Endothelial cell of umbilical vein (primary cell): ENCODE results near the gene ALDH3A2. TPM values are rescaled to one million over a fixed set of nuclear protein-coding genes. Genes with fewer than 3 reads are reported as not detected.

ENCODE experiments used
- BruUV-seq: library from RNA; stranded (reverse); fragments of 400-500 nt; replicated peaks from 2 replicates; lab custom pipeline; 2021; lab: Mats Ljungman, UMichigan
- CTCF ChIA-PET: fragments of 300-600, 350-600 bp; sonication (Branson Sonifier 250); formaldehyde crosslinking; loops from one replicate; lab custom pipeline; 2021; ENCODE audit warnings: antibody characterized with exemption, inconsistent platforms; lab: Charles Lee
- POLR2A ChIA-PET: fragments of 300-600, 350-600 bp; sonication (Branson Sonifier 250); formaldehyde crosslinking; loops from one replicate; lab custom pipeline; 2021; ENCODE audit warnings: antibody characterized with exemption, inconsistent platforms; lab: Charles Lee
- DNase-seq: peaks from one replicate; pipeline ENCODE4 v3.0.0-alpha.2; 2011; ENCODE audit warnings: low read depth, low spot score
- FAIRE-seq: peaks from 2 replicates; lab custom pipeline; 2011; peaks lifted over from hg19 to GRCh38; lab: Jason Lieb, UNC
- H2AFZ ChIP-seq: 2 replicates; pipeline ENCODE4 v1.6.0; 2012; ENCODE audit warnings: low read depth, low read length, control low read depth, inconsistent platforms
- H3K27ac ChIP-seq: 2 replicates; pipeline ENCODE4 v1.5.1; 2011; ENCODE audit warnings: low read depth, mild to moderate bottlenecking, control low read depth, low read length, moderate library complexity; ENCODE audit not compliant: insufficient read depth
- H3K27me3 ChIP-seq, 2 experiments: 2 replicates each; pipeline versions ENCODE4 v1.6.0 to v1.6.1; 2011; ENCODE audit warnings: low read length in 2 of 2, mixed read lengths in 1 of 2; ENCODE audit not compliant: control insufficient read depth in 2 of 2, insufficient read depth in 2 of 2
- H3K36me3 ChIP-seq, 2 experiments: 2 replicates in 1 of 2; 3 replicates in 1 of 2; pipeline ENCODE4 v1.5.1; 2011; ENCODE audit warnings: low read length in 2 of 2, mild to moderate bottlenecking in 1 of 2, moderate library complexity in 1 of 2; ENCODE audit not compliant: control insufficient read depth in 2 of 2, insufficient read depth in 2 of 2; ENCODE audit errors: extremely low read depth in 1 of 2
- H3K4me1 ChIP-seq: 3 replicates; pipeline ENCODE4 v1.5.1; 2011; ENCODE audit warnings: mild to moderate bottlenecking, low read length; ENCODE audit not compliant: control insufficient read depth, insufficient read depth; ENCODE audit errors: extremely low read depth
- H3K4me2 ChIP-seq: 2 replicates; pipeline ENCODE4 v1.6.1; 2011; ENCODE audit warnings: low read length, control low read depth, mixed read lengths; ENCODE audit not compliant: insufficient read depth
- H3K4me3 ChIP-seq, 3 experiments: fragments of 200-600 bp in 1 of 3; sonication (generic), shearing (Covaris generic) in 1 of 3; replicated peaks in 1 of 3; 2 replicates each; pipeline ENCODE4 v1.5.1; 2011 to 2016; ENCODE audit warnings: control low read depth in 3 of 3, low read length in 3 of 3, mild to moderate bottlenecking in 2 of 3, inconsistent platforms in 1 of 3, low read depth in 1 of 3, moderate library complexity in 1 of 3; ENCODE audit not compliant: insufficient read depth in 1 of 3
- H3K79me2 ChIP-seq: 2 replicates; pipeline ENCODE4 v1.6.0; 2012; ENCODE audit warnings: low read length, inconsistent platforms; ENCODE audit not compliant: control insufficient read depth, insufficient read depth
- H3K9ac ChIP-seq: replicated peaks from 2 replicates; pipeline ENCODE3; 2011; ENCODE audit warnings: low read length, control low read depth; ENCODE audit not compliant: insufficient read depth; ENCODE audit errors: extremely low read depth
- H3K9me1 ChIP-seq: replicated peaks from 3 replicates; pipeline ENCODE4 v1.6.0; 2011; ENCODE audit warnings: mild to moderate bottlenecking, low read length; ENCODE audit not compliant: control insufficient read depth, insufficient read depth; ENCODE audit errors: extremely low read depth
- H3K9me3 ChIP-seq: replicated peaks from 2 replicates; pipeline ENCODE4 v1.5.1; 2012; ENCODE audit warnings: low read length, inconsistent platforms; ENCODE audit not compliant: control insufficient read depth, insufficient read depth
- H4K20me1 ChIP-seq: replicated peaks from 2 replicates; pipeline ENCODE3; 2011; ENCODE audit warnings: mild to moderate bottlenecking, low read length; ENCODE audit not compliant: control insufficient read depth, insufficient read depth; ENCODE audit errors: extremely low read depth
- CTCF ChIP-seq, 2 donors: IDR thresholded peaks; 1 replicate in 1 of 2; 2 replicates in 1 of 2; pipeline ENCODE4 v1.5.1; 2011; ENCODE audit warnings: low read length in 2 of 2, mild to moderate bottlenecking in 2 of 2, moderate library complexity in 2 of 2, control low read depth in 1 of 2, inconsistent platforms in 1 of 2, low read depth in 1 of 2; ENCODE audit not compliant: insufficient read depth in 1 of 2; ENCODE audit errors: extremely low read depth in 1 of 2
- EZH2 ChIP-seq: IDR thresholded peaks from 2 replicates; pipeline ENCODE4 v1.6.1; 2012; ENCODE audit warnings: borderline replicate concordance, low read depth, mild to moderate bottlenecking, moderate library complexity, low read length, inconsistent platforms; ENCODE audit not compliant: severe bottlenecking
- FOS ChIP-seq: IDR thresholded peaks from 2 replicates; pipeline ENCODE4 v1.6.1; 2011; ENCODE audit warnings: mild to moderate bottlenecking, low read length, moderate library complexity, borderline replicate concordance; ENCODE audit not compliant: insufficient read depth
- GATA2 ChIP-seq: IDR thresholded peaks from 2 replicates; pipeline ENCODE4 v1.7.0; 2011; ENCODE audit warnings: low read depth, mild to moderate bottlenecking, moderate library complexity, mixed read lengths, low read length; ENCODE audit not compliant: insufficient read length, insufficient read depth
- JUN ChIP-seq: IDR thresholded peaks from 2 replicates; pipeline ENCODE4 v1.6.1; 2011; ENCODE audit warnings: borderline replicate concordance, low read depth; ENCODE audit not compliant: insufficient read length, insufficient read depth
- MAX ChIP-seq: IDR thresholded peaks from 2 replicates; pipeline ENCODE4 v1.6.1; 2011; ENCODE audit not compliant: insufficient read depth, insufficient read length
- MYC ChIP-seq: IDR thresholded peaks from one replicate; pipeline ENCODE4 v1.6.1; 2011; ENCODE audit warnings: mild to moderate bottlenecking, low read depth, low read length
- POLR2A ChIP-seq: IDR thresholded peaks from 2 replicates; pipeline ENCODE4 v1.6.1; 2012; ENCODE audit warnings: low read depth, mild to moderate bottlenecking, control low read depth, low read length
- POLR2AphosphoS5 ChIP-seq: IDR thresholded peaks from 2 replicates; pipeline ENCODE4 v1.6.1; 2012; ENCODE audit warnings: low read depth, mild to moderate bottlenecking, control low read depth, low read length, moderate library complexity; ENCODE audit not compliant: insufficient read depth
- dilution Hi-C: fragments of 300-500 bp; cut with MboI; formaldehyde crosslinking; loops from one replicate; pipeline ENCODE4 v1.15.0; 2019; ENCODE audit warnings: low sequenced_read_pairs; ENCODE audit not compliant: extremely low pct_ligation_motif_present
- intact Hi-C: fragments of 100-400 bp; cut with micrococcal nuclease; formaldehyde crosslinking; loops from one replicate; pipeline ENCODE4 v1.10.0; 2022
- polyA plus RNA-seq, 4 experiments: library from polyadenylated mRNA; depleted of rRNA in 3 of 4; stranded (reverse) in 3 of 4; unstranded in 1 of 4; fragments of >200 nt; gene quantifications; 2 replicates each; pipeline versions ENCODE4 v1.2.1 to v1.2.3, GENCODE V29; 2011 to 2012; ENCODE audit warnings: missing spikeins in 1 of 4
- total RNA-seq: library from RNA; stranded (reverse); gene quantifications from 2 replicates; pipeline ENCODE4 v1.2.3, GENCODE V29; 2021

The ALDH3A2 gene
- total and polyA plus RNA-seq, 2 donors (not counting 3 experiments of a cell fraction or from before 2014, with no cell fraction given), result 16.7 to 36.5 TPM

- H3K9me3 ChIP-seq, result no peaks in the 10 kb centered on the region
- no peaks in the 10 kb centered on the region for H3K36me3 ChIP-seq
- POLR2A ChIA-PET, result no interaction called here
- CTCF ChIA-PET, result no interaction called here
- no peak overlapping the region for H2AFZ ChIP-seq
- no peaks in the 10 kb centered on the region for H3K79me2 ChIP-seq
- no peak for DNase-seq
- no peak for FAIRE-seq
- intact Hi-C loops, result no loop called here
- H3K4me1 ChIP-seq, result no peaks in the 10 kb centered on the region
- dilution Hi-C loops, result no loop called here
- H3K27me3 ChIP-seq, result no peaks in the 10 kb centered on the region
- no peaks in the 10 kb centered on the region for H4K20me1 ChIP-seq
- H3K27ac ChIP-seq, result no peak overlapping the region
- H3K4me2 ChIP-seq, result no peak overlapping the region
- no peak overlapping the region for H3K4me3 ChIP-seq
- TF ChIP-seq JUN (no peak), GATA2 (no peak), POLR2A (no peak), POLR2AphosphoS5 (no peak), CTCF (IDR thresholded peaks at IDR 0.05; ENCODE audit: extremely low read depth in 1 of 2, insufficient read depth in 1 of 2, low read depth in 1 of 2, low read length in 2 of 2) (no peak), FOS (no peak), MYC (no peak), EZH2 (no peak), MAX (no peak)
- no TSS peak for BruUV-seq
- H3K9me1 ChIP-seq, result no peaks in the 10 kb centered on the region
- H3K9ac ChIP-seq, result no peak overlapping the region
These were observed 38.0 kb downstream of the ALDH3A2 start for GRCh38 chr17:19686400-19687090.
